ENCODE measurements around the gene C17orf50.

DNA sequence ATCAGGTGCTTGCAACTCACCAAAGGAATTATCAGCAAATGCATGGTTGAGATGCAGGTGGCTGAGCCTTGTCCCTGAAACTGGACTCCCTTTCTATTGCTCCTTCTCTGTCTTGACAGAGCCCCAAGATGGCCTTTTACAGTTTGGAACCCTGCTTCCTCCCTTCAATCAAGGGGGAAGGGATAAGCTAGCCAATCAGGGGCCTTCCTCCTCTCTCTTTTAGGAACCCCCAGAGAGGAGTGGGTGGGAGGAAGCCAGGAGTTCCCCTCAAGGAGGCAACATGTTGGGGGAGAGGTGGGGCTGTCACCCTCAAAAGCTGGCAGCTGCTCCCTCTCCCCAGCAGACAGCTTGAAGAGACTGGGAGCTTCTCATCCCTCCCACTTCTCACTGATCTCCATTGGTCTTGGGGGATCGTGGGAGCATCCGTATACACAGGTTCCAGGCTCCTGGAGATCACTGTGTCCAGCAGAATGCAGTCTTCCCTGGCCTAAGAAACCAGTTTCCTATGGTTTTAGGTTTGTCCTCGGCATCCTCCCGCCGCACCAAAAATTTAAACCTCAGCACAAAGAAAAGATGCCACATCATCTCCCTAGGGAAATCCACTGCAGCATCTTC is 22.1 kb upstream of the C17orf50 start:
- TF ChIP-seq TAF1 (IDR thresholded peaks at IDR 0.05; ENCODE audit: borderline replicate concordance, insufficient read depth, low read length) = no peak
- TF ChIP-seq POLR2AphosphoS5 (IDR thresholded peaks at IDR 0.05; ENCODE audit: low read depth, low read length) = no peak
- TF ChIP-seq, protein P1, sequence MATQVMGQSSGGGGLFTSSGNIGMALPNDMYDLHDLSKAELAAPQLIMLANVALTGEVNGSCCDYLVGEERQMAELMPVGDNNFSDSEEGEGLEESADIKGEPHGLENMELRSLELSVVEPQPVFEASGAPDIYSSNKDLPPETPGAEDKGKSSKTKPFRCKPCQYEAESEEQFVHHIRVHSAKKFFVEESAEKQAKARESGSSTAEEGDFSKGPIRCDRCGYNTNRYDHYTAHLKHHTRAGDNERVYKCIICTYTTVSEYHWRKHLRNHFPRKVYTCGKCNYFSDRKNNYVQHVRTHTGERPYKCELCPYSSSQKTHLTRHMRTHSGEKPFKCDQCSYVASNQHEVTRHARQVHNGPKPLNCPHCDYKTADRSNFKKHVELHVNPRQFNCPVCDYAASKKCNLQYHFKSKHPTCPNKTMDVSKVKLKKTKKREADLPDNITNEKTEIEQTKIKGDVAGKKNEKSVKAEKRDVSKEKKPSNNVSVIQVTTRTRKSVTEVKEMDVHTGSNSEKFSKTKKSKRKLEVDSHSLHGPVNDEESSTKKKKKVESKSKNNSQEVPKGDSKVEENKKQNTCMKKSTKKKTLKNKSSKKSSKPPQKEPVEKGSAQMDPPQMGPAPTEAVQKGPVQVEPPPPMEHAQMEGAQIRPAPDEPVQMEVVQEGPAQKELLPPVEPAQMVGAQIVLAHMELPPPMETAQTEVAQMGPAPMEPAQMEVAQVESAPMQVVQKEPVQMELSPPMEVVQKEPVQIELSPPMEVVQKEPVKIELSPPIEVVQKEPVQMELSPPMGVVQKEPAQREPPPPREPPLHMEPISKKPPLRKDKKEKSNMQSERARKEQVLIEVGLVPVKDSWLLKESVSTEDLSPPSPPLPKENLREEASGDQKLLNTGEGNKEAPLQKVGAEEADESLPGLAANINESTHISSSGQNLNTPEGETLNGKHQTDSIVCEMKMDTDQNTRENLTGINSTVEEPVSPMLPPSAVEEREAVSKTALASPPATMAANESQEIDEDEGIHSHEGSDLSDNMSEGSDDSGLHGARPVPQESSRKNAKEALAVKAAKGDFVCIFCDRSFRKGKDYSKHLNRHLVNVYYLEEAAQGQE (IDR thresholded peaks at IDR 0.05; ENCODE audit: insufficient read depth in 1 of 2, low read depth in 2 of 2, low read length in 2 of 2) = no peak
